Measurements from ENCODE around the gene BCAS3. TPM values are rescaled to one million over a fixed set of nuclear protein-coding genes. Genes with fewer than 3 reads are reported as not detected.

The BCAS3 gene
- total and polyA plus RNA-seq, 2 experiments from 2014 or later, result 18.0 to 20.2 TPM

GRCh38 chr17:61208301-61209105 is 530.9 kb downstream of the BCAS3 start:
- Histone ChIP-seq H3K27me3 (replicated peaks; ENCODE audit: insufficient read depth) (no peaks in the 10 kb centered on the region), H3K9me3 (ENCODE audit: low read depth) (no peaks in the 10 kb centered on the region), H3K36me3 (ENCODE audit: low read depth) (no peaks in the 10 kb centered on the region), H3K79me2 (ENCODE audit: insufficient read depth) (no peaks in the 10 kb centered on the region), H3K27ac (no peak overlapping the region), H4K20me1 (ENCODE audit: insufficient read depth) (no peaks in the 10 kb centered on the region), H3K4me2 (ENCODE audit: unreplicated experiment) (peak overlapping the region; percentile 72), H3K9ac (peak overlapping the region; percentile 58), H3K9me2 (ENCODE audit: insufficient read depth) (no peaks in the 10 kb centered on the region), H2AFZ (peak overlapping the region; percentile 79), H3K4me3 (peak overlapping the region; percentile 65), H3F3A (ENCODE audit: insufficient read depth) (no peaks in the 10 kb centered on the region), H3K4me1 (ENCODE audit: insufficient read depth) (0 out of 2 replicates have a peak, but pooled peaks cover 9% of the 10 kb centered on the region)
- no peak for TF ChIP-seq EZH2 (IDR thresholded peaks at IDR 0.05; ENCODE audit: insufficient read depth, poor library complexity, severe bottlenecking)
- TF ChIP-seq EZH2phosphoT487 (IDR thresholded peaks at IDR 0.05; ENCODE audit: insufficient read depth, low read depth), result no peak
- in situ Hi-C loops (cut with MboI), result no loop called here
- 15 to 21% methylated on average over 6 of the region's 6 CpGs for WGBS, 2 experiments (ENCODE audit: low coverage in 1 of 2, low lambda C conversion rate in 2 of 2, missing lambda C conversion rate in 2 of 2)
- peak; percentile 53 for DNase-seq

GRCh38 chr17:61209106-61209439 is 531.4 kb downstream of the BCAS3 start:
- 69 to 77% methylated on average over 4 of the region's 4 CpGs for WGBS, 2 experiments (ENCODE audit: low coverage in 1 of 2, low lambda C conversion rate in 2 of 2, missing lambda C conversion rate in 2 of 2)
- no peak for TF ChIP-seq EZH2phosphoT487 (IDR thresholded peaks at IDR 0.05; ENCODE audit: insufficient read depth, low read depth)
- no peak for TF ChIP-seq EZH2 (IDR thresholded peaks at IDR 0.05; ENCODE audit: insufficient read depth, poor library complexity, severe bottlenecking)

GRCh38 chr17:61209525-61209924 is 531.9 kb downstream of the BCAS3 start:
- Histone ChIP-seq H3K4me1 (ENCODE audit: insufficient read depth) (0 out of 2 replicates have a peak, but pooled peaks cover 9% of the 10 kb centered on the region), H2AFZ (no peak overlapping the region), H3K9me3 (ENCODE audit: low read depth) (no peaks in the 10 kb centered on the region), H3K4me3 (no peak overlapping the region), H3K27me3 (replicated peaks; ENCODE audit: insufficient read depth) (no peaks in the 10 kb centered on the region), H3K4me2 (ENCODE audit: unreplicated experiment) (no peak overlapping the region), H3F3A (ENCODE audit: insufficient read depth) (no peaks in the 10 kb centered on the region), H3K9ac (no peak overlapping the region), H4K20me1 (ENCODE audit: insufficient read depth) (no peaks in the 10 kb centered on the region), H3K9me2 (ENCODE audit: insufficient read depth) (no peaks in the 10 kb centered on the region), H3K79me2 (ENCODE audit: insufficient read depth) (no peaks in the 10 kb centered on the region), H3K36me3 (ENCODE audit: low read depth) (no peaks in the 10 kb centered on the region), H3K27ac (no peak overlapping the region)
- no peak for DNase-seq
- no peak for TF ChIP-seq EZH2phosphoT487 (IDR thresholded peaks at IDR 0.05; ENCODE audit: insufficient read depth, low read depth)
- TF ChIP-seq EZH2 (IDR thresholded peaks at IDR 0.05; ENCODE audit: insufficient read depth, poor library complexity, severe bottlenecking), result no peak
- 79 to 81% methylated on average over 6 of the region's 6 CpGs for WGBS, 2 experiments (ENCODE audit: low coverage in 1 of 2, low lambda C conversion rate in 2 of 2, missing lambda C conversion rate in 2 of 2)
- in situ Hi-C loops (cut with MboI), result no loop called here

More at GRCh38 chr17:61209106-61209439, 531.4 kb downstream of the BCAS3 start:
- Histone ChIP-seq H3K36me3 (ENCODE audit: low read depth) (no peaks in the 10 kb centered on the region), H3K9me2 (ENCODE audit: insufficient read depth) (no peaks in the 10 kb centered on the region), H4K20me1 (ENCODE audit: insufficient read depth) (no peaks in the 10 kb centered on the region), H3K27me3 (replicated peaks; ENCODE audit: insufficient read depth) (no peaks in the 10 kb centered on the region), H3F3A (ENCODE audit: insufficient read depth) (no peaks in the 10 kb centered on the region), H2AFZ (peak overlapping the region; percentile 79), H3K4me2 (ENCODE audit: unreplicated experiment) (no peak overlapping the region), H3K4me3 (no peak overlapping the region), H3K4me1 (ENCODE audit: insufficient read depth) (0 out of 2 replicates have a peak, but pooled peaks cover 9% of the 10 kb centered on the region), H3K9me3 (ENCODE audit: low read depth) (no peaks in the 10 kb centered on the region), H3K9ac (no peak overlapping the region), H3K79me2 (ENCODE audit: insufficient read depth) (no peaks in the 10 kb centered on the region), H3K27ac (no peak overlapping the region)
- no peak for DNase-seq
- in situ Hi-C loops (cut with MboI), result no loop called here

GRCh38 chr17:61211236-61211635 is 533.6 kb downstream of the BCAS3 start:
- H3K27ac ChIP-seq, result no peak overlapping the region
- no peak overlapping the region for H3K9ac ChIP-seq
- H3K9me2 ChIP-seq (ENCODE audit: insufficient read depth), result no peaks in the 10 kb centered on the region
- H3K4me3 ChIP-seq, result no peak overlapping the region
- H3K36me3 ChIP-seq (ENCODE audit: low read depth), result no peaks in the 10 kb centered on the region
- H3K4me2 ChIP-seq (ENCODE audit: unreplicated experiment), result no peak overlapping the region
- in situ Hi-C loops (cut with MboI), result no loop called here
- WGBS, 2 experiments (ENCODE audit: low coverage in 1 of 2, low lambda C conversion rate in 2 of 2, missing lambda C conversion rate in 2 of 2), result 95 to 97% methylated on average over 1 of the region's 1 CpG
- no peak overlapping the region for H2AFZ ChIP-seq
- H4K20me1 ChIP-seq (ENCODE audit: insufficient read depth), result no peaks in the 10 kb centered on the region
- DNase-seq, result no peak
- no peak for TF ChIP-seq EZH2phosphoT487 (IDR thresholded peaks at IDR 0.05; ENCODE audit: insufficient read depth, low read depth)
- no peak for TF ChIP-seq EZH2 (IDR thresholded peaks at IDR 0.05; ENCODE audit: insufficient read depth, poor library complexity, severe bottlenecking)
- H3K79me2 ChIP-seq (ENCODE audit: insufficient read depth), result no peaks in the 10 kb centered on the region
- no peaks in the 10 kb centered on the region for H3K27me3 ChIP-seq (replicated peaks; ENCODE audit: insufficient read depth)
- H3K9me3 ChIP-seq (ENCODE audit: low read depth), result no peaks in the 10 kb centered on the region
- no peaks in the 10 kb centered on the region for H3F3A ChIP-seq (ENCODE audit: insufficient read depth)
- H3K4me1 ChIP-seq (ENCODE audit: insufficient read depth), result 0 out of 2 replicates have a peak, but pooled peaks cover 9% of the 10 kb centered on the region
